Activated B cell treated with CpG ODN at 0.5 μM for 24 hours (primary cell): ENCODE results near the gene CCL16. TPM values are rescaled to one million over a fixed set of nuclear protein-coding genes. Genes with fewer than 3 reads are reported as not detected.

Source experiments
- ATAC-seq: fragments of 200-7000 bp; cut with Tn5 transposase; one replicate; pipeline ENCODE4 v1.10.0; 2021; ENCODE audit warnings: low read depth, mild to moderate bottlenecking, moderate library complexity
- CTCF ChIA-PET: fragments of 350-600 bp; sonication (Branson Sonifier 250); formaldehyde crosslinking; loops from one replicate; lab custom pipeline; 2021; ENCODE audit warnings: antibody characterized with exemption; lab: Charles Lee
- POLR2A ChIA-PET: fragments of 350-600 bp; sonication (Branson Sonifier 250); formaldehyde crosslinking; loops from one replicate; lab custom pipeline; 2021; ENCODE audit warnings: antibody characterized with exemption; lab: Charles Lee
- DNase-seq: peaks from one replicate; pipeline ENCODE4 v3.0.0; 2022
- H3K27ac Mint-ChIP-seq: one replicate; pipeline ENCODE4 v1.8.0; 2020; ENCODE audit warnings: mixed read lengths
- H3K27me3 Mint-ChIP-seq: one replicate; pipeline ENCODE4 v1.8.0; 2021; ENCODE audit warnings: mixed read lengths
- H3K36me3 Mint-ChIP-seq: one replicate; pipeline ENCODE4 v1.8.0; 2021; ENCODE audit warnings: low read depth, mixed read lengths
- H3K4me1 Mint-ChIP-seq: one replicate; pipeline ENCODE4 v1.8.0; 2021; ENCODE audit warnings: mixed read lengths
- H3K4me3 Mint-ChIP-seq: one replicate; pipeline ENCODE4 v1.8.0; 2020; ENCODE audit warnings: mild to moderate bottlenecking, mixed read lengths
- H3K9me3 Mint-ChIP-seq: one replicate; pipeline ENCODE4 v1.8.0; 2020; ENCODE audit warnings: mixed read lengths
- intact Hi-C: fragments of 100-400 bp; cut with micrococcal nuclease; formaldehyde crosslinking; loops from one replicate; pipeline ENCODE4 v1.15.1; 2024
- total RNA-seq: library from RNA; stranded (reverse); gene quantifications from 2 replicates; pipeline ENCODE4 v1.2.3, GENCODE V29; 2022
- TF ChIP-seq, protein P1 (sequence below): fragments of 200-600 bp; IDR thresholded peaks from one replicate; pipeline ENCODE4 v1.8.0; 2022; ENCODE audit warnings: antibody characterized with exemption, mild to moderate bottlenecking

The CCL16 gene
- total RNA-seq, 1 donor from 2014 or later = not detected

DNA sequence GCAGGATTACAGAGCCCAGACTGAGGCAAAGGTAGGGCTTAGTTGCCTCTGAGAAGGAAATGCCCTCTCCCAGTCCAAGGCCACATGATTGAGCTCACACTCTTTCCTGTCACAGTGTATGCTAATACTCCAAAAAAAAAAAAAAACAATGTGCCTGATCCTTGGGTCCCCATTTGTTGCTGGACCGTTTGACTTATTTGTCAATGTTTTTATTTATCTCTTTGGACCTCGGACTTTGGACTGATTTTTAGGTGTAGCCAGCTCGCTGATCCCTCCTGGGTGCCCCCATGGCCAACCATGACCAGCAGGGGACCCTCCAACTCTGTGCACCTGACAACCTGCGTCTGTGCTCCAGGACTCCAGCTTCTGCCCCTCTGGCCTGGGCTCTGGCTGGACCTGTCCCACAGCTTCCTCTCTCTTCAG is 622 bp upstream of the CCL16 start:
- intact Hi-C loops = loop anchor here (1.0 kb wide), 1 partner anchor 167 kb away; no protein-coding TSS in a partner anchor
- ATAC-seq = peak; percentile 54
- CTCF ChIA-PET = interaction anchor here (0.7 to 19.6 kb wide), 10 partner anchors 8 to 501 kb away, joined by 3 to 481 read pairs (median 6); no protein-coding TSS in a partner anchor

DNA sequence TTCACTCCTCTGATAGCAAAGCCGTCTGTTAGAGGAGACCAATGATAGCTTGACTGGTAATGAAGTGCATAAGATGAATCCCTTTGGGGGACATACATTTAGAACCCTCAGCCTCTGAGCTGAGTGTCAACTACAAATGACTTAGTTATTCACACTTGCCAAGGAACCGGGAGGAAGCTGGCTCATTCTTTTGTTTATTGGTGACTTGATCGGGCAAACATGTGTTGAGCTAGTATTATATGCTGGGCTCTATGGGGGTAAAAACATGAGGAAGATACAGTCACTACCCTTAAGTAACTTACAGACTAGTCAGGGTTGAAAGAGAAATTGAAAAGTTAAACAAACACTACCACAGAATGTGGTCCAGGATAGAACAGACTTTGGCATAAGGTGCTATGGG is 3.0 kb downstream of the CCL16 start:
- DNase-seq (no peak), ATAC-seq (no peak)
- H3K4me1 Mint-ChIP-seq = peaks cover 21% of the 10 kb centered on the region
- H3K27ac Mint-ChIP-seq = no peak overlapping the region
- intact Hi-C loops = no loop called here
- no peak overlapping the region for H3K4me3 Mint-ChIP-seq
- TF ChIP-seq, protein P1, sequence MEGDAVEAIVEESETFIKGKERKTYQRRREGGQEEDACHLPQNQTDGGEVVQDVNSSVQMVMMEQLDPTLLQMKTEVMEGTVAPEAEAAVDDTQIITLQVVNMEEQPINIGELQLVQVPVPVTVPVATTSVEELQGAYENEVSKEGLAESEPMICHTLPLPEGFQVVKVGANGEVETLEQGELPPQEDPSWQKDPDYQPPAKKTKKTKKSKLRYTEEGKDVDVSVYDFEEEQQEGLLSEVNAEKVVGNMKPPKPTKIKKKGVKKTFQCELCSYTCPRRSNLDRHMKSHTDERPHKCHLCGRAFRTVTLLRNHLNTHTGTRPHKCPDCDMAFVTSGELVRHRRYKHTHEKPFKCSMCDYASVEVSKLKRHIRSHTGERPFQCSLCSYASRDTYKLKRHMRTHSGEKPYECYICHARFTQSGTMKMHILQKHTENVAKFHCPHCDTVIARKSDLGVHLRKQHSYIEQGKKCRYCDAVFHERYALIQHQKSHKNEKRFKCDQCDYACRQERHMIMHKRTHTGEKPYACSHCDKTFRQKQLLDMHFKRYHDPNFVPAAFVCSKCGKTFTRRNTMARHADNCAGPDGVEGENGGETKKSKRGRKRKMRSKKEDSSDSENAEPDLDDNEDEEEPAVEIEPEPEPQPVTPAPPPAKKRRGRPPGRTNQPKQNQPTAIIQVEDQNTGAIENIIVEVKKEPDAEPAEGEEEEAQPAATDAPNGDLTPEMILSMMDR = no peak
- no peaks in the 10 kb centered on the region for H3K9me3 Mint-ChIP-seq
- CTCF ChIA-PET = interaction anchor here (1.7 to 19.6 kb wide), 3 partner anchors 9 to 169 kb away, joined by 7 to 481 read pairs (median 10); no protein-coding TSS in a partner anchor
- peaks cover 10% of the 10 kb centered on the region for H3K27me3 Mint-ChIP-seq
- POLR2A ChIA-PET = no interaction called here
- H3K36me3 Mint-ChIP-seq = no peaks in the 10 kb centered on the region

More for the DNA sequence above, 622 bp upstream of the CCL16 start:
- no peak for DNase-seq
- H3K4me3 Mint-ChIP-seq = no peak overlapping the region
- TF ChIP-seq, protein P1 = no peak
- no peak overlapping the region for H3K27ac Mint-ChIP-seq
- peaks cover 12% of the 10 kb centered on the region for H3K4me1 Mint-ChIP-seq
- no peaks in the 10 kb centered on the region for H3K9me3 Mint-ChIP-seq
- POLR2A ChIA-PET = no interaction called here
- H3K36me3 Mint-ChIP-seq = no peaks in the 10 kb centered on the region
- peaks cover 11% of the 10 kb centered on the region for H3K27me3 Mint-ChIP-seq

GRCh38 chr17:35977509-35977908 is 3.8 kb downstream of the CCL16 start:
- peaks cover 21% of the 10 kb centered on the region for H3K4me1 Mint-ChIP-seq
- CTCF ChIA-PET = interaction anchor here (1.7 to 19.6 kb wide), 3 partner anchors 8 to 170 kb away, joined by 7 to 481 read pairs (median 10); no protein-coding TSS in a partner anchor
- DNase-seq (no peak), ATAC-seq (peak; percentile 69)
- TF ChIP-seq, protein P1 = no peak
- POLR2A ChIA-PET = no interaction called here
- peaks cover 10% of the 10 kb centered on the region for H3K27me3 Mint-ChIP-seq
- H3K27ac Mint-ChIP-seq = no peak overlapping the region
- intact Hi-C loops = loop anchor here (1.0 kb wide), 1 partner anchor 113 kb away; the partner anchor contains the start of gene CCL3
- H3K36me3 Mint-ChIP-seq = no peaks in the 10 kb centered on the region
- H3K4me3 Mint-ChIP-seq = no peak overlapping the region
- H3K9me3 Mint-ChIP-seq = no peaks in the 10 kb centered on the region

DNA sequence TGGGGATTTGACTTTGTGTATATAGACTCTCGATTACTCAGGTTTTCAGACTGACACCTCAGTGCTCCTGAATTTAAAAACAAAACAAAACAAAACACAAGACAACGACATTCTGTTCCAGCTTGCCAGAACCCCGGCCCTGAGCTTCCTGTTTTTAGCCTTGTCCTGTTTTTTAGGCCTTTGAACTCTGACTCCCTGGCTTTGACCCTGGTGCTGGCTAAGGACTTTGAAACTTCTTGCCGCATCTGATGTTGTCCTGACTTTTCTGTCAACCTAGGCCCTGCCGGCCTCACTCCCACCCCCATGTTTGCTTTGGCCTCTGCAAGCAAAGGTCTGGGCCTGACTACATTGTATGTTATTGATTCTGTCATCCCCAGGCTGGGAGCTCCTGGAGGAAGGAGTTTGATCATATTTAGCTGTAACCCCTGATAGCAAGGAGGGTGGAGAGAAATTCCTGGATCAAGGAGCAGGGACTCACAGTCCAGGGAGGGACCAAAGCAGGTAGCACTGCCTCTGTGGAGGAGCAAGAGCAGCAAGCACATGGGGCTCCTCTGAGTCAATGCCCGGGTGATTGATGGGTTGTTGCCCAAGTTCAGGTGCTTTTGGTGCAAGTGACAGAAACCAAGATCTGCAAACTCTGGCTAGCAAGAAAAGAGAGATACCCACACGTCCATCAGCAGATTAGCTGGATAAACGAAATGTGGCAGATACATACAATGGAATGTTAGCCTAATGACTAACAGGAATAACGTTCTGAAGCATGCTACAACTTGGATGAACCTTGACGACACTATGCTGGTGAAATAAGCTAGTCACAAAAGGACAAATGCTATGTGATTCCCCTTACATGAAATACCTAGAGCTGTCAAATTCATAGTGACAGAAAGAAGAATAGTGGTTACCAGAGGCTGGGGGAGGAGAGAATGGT is 7.7 kb downstream of the CCL16 start:
- ATAC-seq (no peak), DNase-seq (no peak)
- ChIA-PET CTCF (interaction anchor here (2.0 to 19.6 kb wide), 3 partner anchors 9 to 510 kb away, joined by 8 to 481 read pairs (median 96); partner anchors contain the start of gene ZNHIT3), POLR2A (no interaction called here)
- Mint-ChIP-seq H3K4me3 (no peak overlapping the region), H3K27me3 (peaks cover 5% of the 10 kb centered on the region), H3K9me3 (no peaks in the 10 kb centered on the region), H3K27ac (no peak overlapping the region), H3K4me1 (peaks cover 20% of the 10 kb centered on the region), H3K36me3 (no peaks in the 10 kb centered on the region)
- intact Hi-C loops = no loop called here
- TF ChIP-seq, protein P1 = no peak

GRCh38 chr17:35972945-35973332 is 8.4 kb downstream of the CCL16 start:
- ATAC-seq (no peak), DNase-seq (no peak)
- intact Hi-C loops = no loop called here
- Mint-ChIP-seq H3K4me1 (peaks cover 19% of the 10 kb centered on the region), H3K4me3 (no peak overlapping the region), H3K27ac (no peak overlapping the region), H3K9me3 (no peaks in the 10 kb centered on the region), H3K36me3 (no peaks in the 10 kb centered on the region), H3K27me3 (peaks cover 5% of the 10 kb centered on the region)
- TF ChIP-seq, protein P1 = no peak
- ChIA-PET CTCF (interaction anchor here (1.0 to 19.6 kb wide), 4 partner anchors 10 to 510 kb away, joined by 3 to 481 read pairs (median 52); partner anchors contain the start of genes CCL14 and ZNHIT3), POLR2A (no interaction called here)
